Activated T-cell treated with anti-CD3 and anti-CD28 coated beads for 1 hour (primary cell): ENCODE results near the gene MAMDC2.

Source experiments
- DNase-seq: peaks from one replicate; pipeline ENCODE4 v3.0.0-alpha.2; 2020; ENCODE audit warnings: low read depth

The MAMDC2 gene

GRCh38 chr9:70260606-70261005 lies 217.0 kb downstream of the MAMDC2 start:
- no peak for DNase-seq

GRCh38 chr9:70261131-70261870 lies 217.7 kb downstream of the MAMDC2 start:
- DNase-seq: no peak

- no peak for DNase-seq
These were observed 218.7 kb downstream of the MAMDC2 start for GRCh38 chr9:70262366-70262765.

- no peak for DNase-seq
These were observed 219.3 kb downstream of the MAMDC2 start for GRCh38 chr9:70262948-70263347.

GRCh38 chr9:70263421-70263820 lies 219.8 kb downstream of the MAMDC2 start:
- DNase-seq: no peak
